HepG2 (cell line): ENCODE data around the gene DENND1C. TPM values are rescaled to one million over a fixed set of nuclear protein-coding genes. Genes with fewer than 3 reads are reported as not detected.

Source experiments
- ATAC-seq: fragments of 200-7000 bp; cut with Tn5 transposase; 3 replicates; pipeline ENCODE4 v1.9.1; 2020; ENCODE audit warnings: mild to moderate bottlenecking, moderate library complexity
- BruUV-seq: library from RNA; stranded (reverse); fragments of 400-500 nt; replicated peaks from 2 replicates; lab custom pipeline; 2021; lab: Mats Ljungman, UMichigan
- CTCF ChIA-PET: fragments of 300-600 bp; formaldehyde crosslinking; extraction: SDS; loops from one replicate; lab custom pipeline; 2021; ENCODE audit warnings: low total read pairs, inconsistent platforms, low intra/inter-chr PET ratio; lab: Yijun Ruan, JAX
- POLR2A ChIA-PET: fragments of 350-600 bp; sonication (Branson Sonifier 250); formaldehyde crosslinking; loops from one replicate; lab custom pipeline; 2020; ENCODE audit warnings: antibody characterized with exemption, inconsistent platforms; lab: Yijun Ruan, JAX
- DNase-seq: peaks from one replicate; pipeline ENCODE4 v3.0.0-alpha.2; 2015; ENCODE audit warnings: low spot score
- FAIRE-seq: peaks from 3 replicates; lab custom pipeline; 2011; peaks lifted over from hg19 to GRCh38; lab: Jason Lieb, UNC
- H2AFZ ChIP-seq: one replicate; pipeline ENCODE4 v1.6.1; 2011; ENCODE audit warnings: low read length, inconsistent platforms
- H3K27ac ChIP-seq: fragments of 300-600 bp; 3 replicates; pipeline ENCODE4 v1.8.0; 2011; ENCODE audit warnings: mixed run types, mild to moderate bottlenecking, mixed read lengths, low read length, inconsistent platforms; ENCODE audit not compliant: insufficient read depth; ENCODE audit errors: extremely low read length
- H3K27me3 ChIP-seq, 2 experiments: fragments of 200-600 bp in 1 of 2; 2 replicates in 1 of 2; 3 replicates in 1 of 2; pipeline versions ENCODE4 v1.6.0 to v1.8.0; 2011; ENCODE audit warnings: low read length in 2 of 2, mild to moderate bottlenecking in 2 of 2, moderate library complexity in 2 of 2, inconsistent platforms in 1 of 2; ENCODE audit not compliant: insufficient read depth in 2 of 2, control insufficient read depth in 1 of 2
- H3K36me3 ChIP-seq, 2 experiments: fragments of 200-600 bp in 1 of 2; replicated peaks in 1 of 2; 2 replicates in 1 of 2; 3 replicates in 1 of 2; pipeline versions ENCODE4 v1.5.1 to v1.8.0; 2011; ENCODE audit warnings: low read length in 2 of 2, inconsistent platforms in 1 of 2; ENCODE audit not compliant: insufficient read depth in 2 of 2, control insufficient read depth in 1 of 2
- H3K4me1 ChIP-seq: 2 replicates; pipeline ENCODE4 v1.5.1; 2012; ENCODE audit warnings: low read length, inconsistent platforms; ENCODE audit not compliant: insufficient read depth
- H3K4me2 ChIP-seq: 2 replicates; pipeline ENCODE4 v1.6.0; 2011; ENCODE audit warnings: low read depth, low read length, inconsistent platforms
- H3K4me3 ChIP-seq, 3 experiments: fragments of 200-600 bp in 1 of 3; sonication (generic), shearing (Covaris generic) in 1 of 3; replicated peaks in 1 of 3; 2 replicates each; pipeline ENCODE4 v1.5.1; 2011 to 2016; ENCODE audit warnings: low read length in 3 of 3, inconsistent platforms in 2 of 3, low read depth in 2 of 3, mild to moderate bottlenecking in 2 of 3, control low read depth in 1 of 3, mixed read lengths in 1 of 3; ENCODE audit not compliant: insufficient read depth in 1 of 3
- H3K79me2 ChIP-seq: one replicate; pipeline ENCODE4 v1.6.1; 2011; ENCODE audit warnings: low read length, inconsistent platforms; ENCODE audit not compliant: insufficient read depth
- H3K9ac ChIP-seq: 2 replicates; pipeline ENCODE4 v1.6.0; 2011; ENCODE audit warnings: mild to moderate bottlenecking, low read depth, low read length, inconsistent platforms; ENCODE audit not compliant: insufficient read depth
- H3K9me3 ChIP-seq: 2 replicates; pipeline ENCODE4 v1.5.1; 2012; ENCODE audit warnings: mild to moderate bottlenecking, low read length
- H4K20me1 ChIP-seq: 2 replicates; pipeline ENCODE4 v1.6.0; 2011; ENCODE audit warnings: inconsistent platforms, mild to moderate bottlenecking, low read length, moderate library complexity; ENCODE audit not compliant: insufficient read depth
- ELF3 ChIP-seq: IDR thresholded peaks from 2 replicates; pipeline ENCODE4 v1.6.1; 2016; ENCODE audit warnings: missing genetic modification reagents, missing compliant biosample characterization
- HOXA7 ChIP-seq: sonication (generic); formaldehyde crosslinking; IDR thresholded peaks from 2 replicates; pipeline ENCODE4 v1.8.1; 2022; ENCODE audit warnings: mild to moderate bottlenecking, missing genetic modification reagents, moderate library complexity
- KDM4B ChIP-seq: sonication (generic); formaldehyde crosslinking; IDR thresholded peaks from 2 replicates; pipeline ENCODE4 v1.4.0; 2020; ENCODE audit warnings: missing genetic modification reagents
- POLR2G ChIP-seq: fragments of 200-400 bp; formaldehyde crosslinking; IDR thresholded peaks from 2 replicates; pipeline ENCODE4 v1.6.1; 2018; ENCODE audit warnings: mild to moderate bottlenecking, low read depth, low read length, moderate library complexity
- RAD21 ChIP-seq: fragments of 450-650 bp; formaldehyde crosslinking; IDR thresholded peaks from 2 replicates; pipeline ENCODE4 v1.5.0; 2020; ENCODE audit warnings: mild to moderate bottlenecking
- SP5 ChIP-seq: IDR thresholded peaks from 2 replicates; pipeline ENCODE4 v1.6.1; 2016; ENCODE audit warnings: low read depth, borderline replicate concordance
- ZBTB14 ChIP-seq: sonication (generic); formaldehyde crosslinking; IDR thresholded peaks from 2 replicates; pipeline ENCODE4 v1.4.0; 2020; ENCODE audit warnings: missing genetic modification reagents
- ZBTB39 ChIP-seq: sonication (generic); formaldehyde crosslinking; IDR thresholded peaks from 2 replicates; pipeline ENCODE4 v1.5.0; 2020; ENCODE audit warnings: missing genetic modification reagents
- ZFP90 ChIP-seq: sonication (generic); formaldehyde crosslinking; IDR thresholded peaks from 2 replicates; pipeline ENCODE4 v1.8.0; 2022; ENCODE audit warnings: missing genetic modification reagents, mild to moderate bottlenecking, inconsistent platforms, borderline replicate concordance
- ZKSCAN5 ChIP-seq: sonication (generic); formaldehyde crosslinking; IDR thresholded peaks from 2 replicates; pipeline ENCODE4 v1.5.1; 2020; ENCODE audit warnings: mild to moderate bottlenecking, missing genetic modification reagents
- ZNF574 ChIP-seq: sonication (generic); formaldehyde crosslinking; IDR thresholded peaks from 2 replicates; pipeline ENCODE4 v1.4.0; 2020; ENCODE audit warnings: missing genetic modification reagents
- ZNF704 ChIP-seq: sonication (generic); formaldehyde crosslinking; IDR thresholded peaks from 2 replicates; pipeline ENCODE4 v1.8.1; 2023; ENCODE audit warnings: mild to moderate bottlenecking, inconsistent platforms, moderate library complexity, missing genetic modification reagents, borderline replicate concordance
- WGBS: methylation state at CpG from one replicate; pipeline ENCODE4 v1.1.6; 2017; ENCODE audit warnings: low lambda C conversion rate; 5-methylcytosine and 5-hydroxymethylcytosine counted together
- in situ Hi-C: cut with HindIII; loops from 2 replicates; pipeline ENCODE4 v1.10.0; 2017; ENCODE audit warnings: low pct_unique_long_range_greater_than_20kb; ENCODE audit not compliant: extremely low pct_ligation_motif_present
- intact Hi-C: fragments of 100-400 bp; cut with micrococcal nuclease; formaldehyde crosslinking; loops from one replicate; pipeline ENCODE4 v1.10.0; 2022; ENCODE audit not compliant: unreplicated experiment
- polyA plus RNA-seq, 8 experiments: library from polyadenylated mRNA; depleted of rRNA in 3 of 8; stranded (reverse) in 7 of 8; unstranded in 1 of 8; fragments of >200 nt; fragmentation: Illumina TruSeq in 4 of 8; extraction: Trizol in 4 of 8; gene quantifications; 2 replicates each; pipeline versions ENCODE4 v1.2.1 to v1.2.3, GENCODE V29; 2011 to 2016; ENCODE audit warnings: low read depth in 4 of 8, missing spikeins in 1 of 8, mixed read lengths in 1 of 8; ENCODE audit not compliant: insufficient read depth in 1 of 8
- total RNA-seq, 5 experiments: library from RNA; depleted of rRNA; stranded (reverse); fragments of >200 nt; fragmentation: Illumina TruSeq; extraction: Trizol; gene quantifications; 2 replicates each; pipeline ENCODE4 v1.2.3, GENCODE V29; 2016; ENCODE audit warnings: low read depth in 1 of 5

Gene DENND1C
- total and polyA plus RNA-seq, 2 of the 13 experiments (the other 11 are each of a cell fraction or from before 2014, with no cell fraction given) = 0.04 to 0.73 TPM

- Histone ChIP-seq H3K9ac (peak overlapping the region; percentile 52), H3K27me3 (no peaks in the 10 kb centered on the region; a peak in 1 of 5 replicates), H3K4me3 (peak overlapping the region in 1 of 3 experiments; percentile 18; a peak in 1 of 6 replicates), H2AFZ (peak overlapping the region; percentile 30), H3K4me2 (peak overlapping the region; percentile 43), H3K27ac (peak overlapping the region; percentile 62), H3K4me1 (peaks cover 33% of the 10 kb centered on the region), H3K79me2 (peaks cover 40% of the 10 kb centered on the region), H3K36me3 (peaks cover 15 to 25% of the 10 kb centered on the region in 2 experiments), H3K9me3 (no peaks in the 10 kb centered on the region), H4K20me1 (peaks cover 38% of the 10 kb centered on the region)
- ChIA-PET POLR2A (interaction anchor here (0.8 to 3.0 kb wide), 13 partner anchors 10 to 151 kb away, joined by 3 to 29 read pairs (median 5); partner anchors contain the start of genes ALKBH7, CLPP, GTF2F1 and SLC25A23), CTCF (interaction anchor here (1.3 to 1.4 kb wide), 2 partner anchors 259 to 300 kb away, joined by 3 to 5 read pairs; no protein-coding TSS in a partner anchor)
- DNase-seq (peak; percentile 100), FAIRE-seq (peak; percentile 99), ATAC-seq (peak; percentile 93)
- no TSS peak for BruUV-seq
- WGBS = 31% methylated on average over 35 of the region's 43 CpGs
- intact Hi-C loops (no loop called here), in situ Hi-C loops (no loop called here)
- TF ChIP-seq HOXA7 (CRISPR knock-in tag) = no peak
- no peak for TF ChIP-seq ZKSCAN5 (CRISPR knock-in tag)
- peak; percentile 40; the same call in 1 of the 2 replicates for TF ChIP-seq ZNF574 (CRISPR knock-in tag)
- no peak for TF ChIP-seq KDM4B (CRISPR knock-in tag)
- 0 out of 2 replicates have a peak, but pooled peaks have one; percentile 15 for TF ChIP-seq ZBTB14 (CRISPR knock-in tag)
- 0 out of 2 replicates have a peak, but pooled peaks have one; percentile 20 for TF ChIP-seq ZNF704 (CRISPR knock-in tag)
- TF ChIP-seq ELF3 = no peak
- TF ChIP-seq ZBTB39 (CRISPR knock-in tag) = no peak
- peak; percentile 37; the same call in 1 of the 2 replicates for TF ChIP-seq RAD21 (CRISPR knock-in tag)
- TF ChIP-seq SP5 = peak; percentile 30; the same call in 1 of the 2 replicates
- no peak for TF ChIP-seq POLR2G
- TF ChIP-seq ZFP90 (CRISPR knock-in tag) = peak; percentile 36; the same call in 1 of the 2 replicates
These were observed 56.5 kb downstream of the DENND1C start for GRCh38 chr19:6424939-6425731.
